IMR-90 (cell line): ENCODE data around the gene FBXO44.

Source experiments
- CEBPB ChIP-seq: IDR thresholded peaks from 2 replicates; pipeline ENCODE4 v1.6.1; 2012; ENCODE audit warnings: low read depth, low read length, improper control_type of control experiment
- CHD1 ChIP-seq: IDR thresholded peaks from 2 replicates; pipeline ENCODE4 v1.6.1; 2012; ENCODE audit warnings: low read depth, low read length, improper control_type of control experiment
- MAFK ChIP-seq: IDR thresholded peaks from 2 replicates; pipeline ENCODE4 v1.6.1; 2012; ENCODE audit warnings: low read depth, low read length, improper control_type of control experiment
- MXI1 ChIP-seq: IDR thresholded peaks from 2 replicates; pipeline ENCODE4 v1.6.1; 2012; ENCODE audit warnings: low read depth, mild to moderate bottlenecking, low read length, moderate library complexity, borderline replicate concordance
- POLR2A ChIP-seq: IDR thresholded peaks from 2 replicates; pipeline ENCODE4 v1.6.1; 2012; ENCODE audit warnings: mild to moderate bottlenecking, low read depth, low read length
- RAD21 ChIP-seq: IDR thresholded peaks from 2 replicates; pipeline ENCODE4 v1.6.1; 2012; ENCODE audit warnings: low read length, improper control_type of control experiment
- RCOR1 ChIP-seq: IDR thresholded peaks from 2 replicates; pipeline ENCODE4 v1.6.1; 2012; ENCODE audit warnings: mild to moderate bottlenecking, low read length, improper control_type of control experiment; ENCODE audit not compliant: insufficient replicate concordance
- SMC3 ChIP-seq: fragments of 150-350 bp; IDR thresholded peaks from 2 replicates; pipeline ENCODE4 v1.6.1; 2016; ENCODE audit warnings: low read depth, mild to moderate bottlenecking, antibody characterized with exemption, low read length, moderate library complexity
- TF ChIP-seq, protein P1 (sequence below): fragments of 150-350 bp; IDR thresholded peaks from 2 replicates; pipeline ENCODE4 v1.6.1; 2017; ENCODE audit warnings: mild to moderate bottlenecking, antibody characterized with exemption, low read length, low read depth
- TF ChIP-seq, protein P2 (sequence below): conservative IDR thresholded peaks from 2 replicates; pipeline ENCODE4 v1.5.1; 2012; ENCODE audit warnings: mild to moderate bottlenecking, low read depth, low read length, improper control_type of control experiment

DNA sequence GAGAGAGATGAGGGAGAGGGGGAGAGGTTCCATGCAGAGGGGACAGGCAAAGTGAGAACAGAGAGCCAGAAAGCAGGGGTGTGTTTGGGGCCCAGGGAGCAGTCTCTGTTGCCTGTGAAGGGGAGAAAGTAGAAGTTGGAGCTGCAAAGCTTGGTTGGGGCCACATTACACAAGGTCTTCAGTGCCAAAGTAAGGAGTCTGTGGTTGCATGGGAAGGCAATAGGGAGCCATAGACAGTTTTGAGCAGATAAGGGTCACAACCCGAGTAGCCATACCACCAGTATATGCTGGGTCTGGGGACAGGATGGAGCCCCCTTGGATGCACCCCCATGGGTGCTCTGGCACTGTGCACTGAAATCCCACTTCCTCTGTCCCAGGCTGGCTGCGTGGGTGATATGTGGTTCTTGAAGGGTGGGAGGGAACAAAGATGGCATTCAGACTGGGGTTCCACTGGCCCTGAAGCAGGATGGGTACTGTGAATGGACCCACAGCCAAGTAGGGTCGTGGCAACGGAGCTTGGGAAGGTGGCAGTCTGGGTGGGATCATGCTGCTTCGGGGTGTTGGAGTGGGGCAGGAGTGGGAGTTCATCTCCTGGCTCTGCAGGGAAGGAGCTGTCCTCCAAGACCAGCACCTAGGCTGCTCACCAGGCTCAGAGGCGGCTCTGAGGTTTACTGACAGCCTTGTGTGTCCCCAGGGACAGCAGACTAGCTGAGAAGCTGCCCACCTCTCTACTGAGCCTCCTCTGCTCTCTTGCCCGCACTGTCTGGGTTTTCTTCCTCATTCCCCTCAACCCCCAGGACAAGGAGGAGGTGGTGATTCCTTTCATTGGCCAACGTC is 48.9 kb downstream of the FBXO44 start:
- no peak for TF ChIP-seq MXI1
- TF ChIP-seq, protein P1, sequence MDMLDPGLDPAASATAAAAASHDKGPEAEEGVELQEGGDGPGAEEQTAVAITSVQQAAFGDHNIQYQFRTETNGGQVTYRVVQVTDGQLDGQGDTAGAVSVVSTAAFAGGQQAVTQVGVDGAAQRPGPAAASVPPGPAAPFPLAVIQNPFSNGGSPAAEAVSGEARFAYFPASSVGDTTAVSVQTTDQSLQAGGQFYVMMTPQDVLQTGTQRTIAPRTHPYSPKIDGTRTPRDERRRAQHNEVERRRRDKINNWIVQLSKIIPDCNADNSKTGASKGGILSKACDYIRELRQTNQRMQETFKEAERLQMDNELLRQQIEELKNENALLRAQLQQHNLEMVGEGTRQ, result no peak
- TF ChIP-seq SMC3, result no peak
- no peak for TF ChIP-seq MAFK
- TF ChIP-seq, protein P2, sequence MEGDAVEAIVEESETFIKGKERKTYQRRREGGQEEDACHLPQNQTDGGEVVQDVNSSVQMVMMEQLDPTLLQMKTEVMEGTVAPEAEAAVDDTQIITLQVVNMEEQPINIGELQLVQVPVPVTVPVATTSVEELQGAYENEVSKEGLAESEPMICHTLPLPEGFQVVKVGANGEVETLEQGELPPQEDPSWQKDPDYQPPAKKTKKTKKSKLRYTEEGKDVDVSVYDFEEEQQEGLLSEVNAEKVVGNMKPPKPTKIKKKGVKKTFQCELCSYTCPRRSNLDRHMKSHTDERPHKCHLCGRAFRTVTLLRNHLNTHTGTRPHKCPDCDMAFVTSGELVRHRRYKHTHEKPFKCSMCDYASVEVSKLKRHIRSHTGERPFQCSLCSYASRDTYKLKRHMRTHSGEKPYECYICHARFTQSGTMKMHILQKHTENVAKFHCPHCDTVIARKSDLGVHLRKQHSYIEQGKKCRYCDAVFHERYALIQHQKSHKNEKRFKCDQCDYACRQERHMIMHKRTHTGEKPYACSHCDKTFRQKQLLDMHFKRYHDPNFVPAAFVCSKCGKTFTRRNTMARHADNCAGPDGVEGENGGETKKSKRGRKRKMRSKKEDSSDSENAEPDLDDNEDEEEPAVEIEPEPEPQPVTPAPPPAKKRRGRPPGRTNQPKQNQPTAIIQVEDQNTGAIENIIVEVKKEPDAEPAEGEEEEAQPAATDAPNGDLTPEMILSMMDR, result no peak
- TF ChIP-seq RAD21, result no peak
- TF ChIP-seq CEBPB, result no peak
- no peak for TF ChIP-seq RCOR1
- no peak for TF ChIP-seq CHD1
- no peak for TF ChIP-seq POLR2A
